ENCODE results near the gene MINDY1.

The MINDY1 gene

DNA sequence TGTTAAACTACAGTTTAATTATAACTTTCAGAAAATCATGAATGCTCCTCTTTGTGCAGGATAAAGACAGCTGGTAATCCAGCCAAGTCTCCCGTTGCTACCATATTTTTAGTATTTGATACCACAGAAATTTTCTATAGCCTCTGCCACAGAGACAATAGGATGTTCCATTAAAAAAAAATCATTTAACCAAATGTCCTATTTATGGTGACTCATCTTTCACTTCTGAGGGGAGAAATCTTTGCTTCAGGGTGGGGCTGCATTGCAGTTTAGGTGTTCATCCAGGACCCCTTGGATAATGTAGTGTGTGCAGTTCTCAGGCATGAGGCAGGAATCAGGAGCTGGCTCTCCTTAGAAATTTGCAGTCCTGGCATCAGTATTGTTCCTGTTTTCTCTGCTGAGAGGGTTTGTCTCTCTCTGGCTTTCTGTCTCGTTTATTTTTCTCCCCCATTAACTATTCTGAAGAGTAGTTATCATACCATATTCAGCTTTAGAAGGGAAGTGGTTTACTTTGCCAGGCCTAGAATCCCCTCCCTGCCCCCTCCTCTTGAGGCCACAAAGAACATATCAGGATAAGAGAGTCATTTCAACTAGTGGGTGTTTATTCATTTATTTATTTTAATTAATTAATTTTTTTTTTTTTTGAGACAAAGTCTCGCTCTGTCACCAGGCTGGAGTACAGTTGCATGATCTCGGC is 4.6 kb upstream of the MINDY1 start:
- no peak for DNase-seq (ENCODE audit: low read depth in 2 of 2)

DNA sequence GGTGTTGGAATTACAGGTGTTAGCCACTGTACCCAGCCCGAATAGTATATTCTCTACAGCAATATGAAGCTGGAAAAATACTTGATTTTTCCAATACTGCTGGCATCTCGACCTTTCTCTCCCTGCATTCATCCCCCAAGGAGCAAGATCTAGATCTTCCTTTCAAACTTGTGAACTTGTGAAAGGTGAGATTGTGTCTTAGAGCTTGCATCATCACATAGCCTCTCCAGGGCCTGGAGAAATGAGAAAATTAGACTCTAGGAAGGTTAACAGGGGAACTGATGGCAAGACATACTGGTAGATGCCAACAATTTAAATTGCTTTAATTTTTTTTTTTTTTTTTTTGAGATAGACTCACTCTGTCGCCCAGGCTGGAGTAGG is 3.6 kb upstream of the MINDY1 start:
- no peak for DNase-seq (ENCODE audit: low read depth in 2 of 2)

DNA sequence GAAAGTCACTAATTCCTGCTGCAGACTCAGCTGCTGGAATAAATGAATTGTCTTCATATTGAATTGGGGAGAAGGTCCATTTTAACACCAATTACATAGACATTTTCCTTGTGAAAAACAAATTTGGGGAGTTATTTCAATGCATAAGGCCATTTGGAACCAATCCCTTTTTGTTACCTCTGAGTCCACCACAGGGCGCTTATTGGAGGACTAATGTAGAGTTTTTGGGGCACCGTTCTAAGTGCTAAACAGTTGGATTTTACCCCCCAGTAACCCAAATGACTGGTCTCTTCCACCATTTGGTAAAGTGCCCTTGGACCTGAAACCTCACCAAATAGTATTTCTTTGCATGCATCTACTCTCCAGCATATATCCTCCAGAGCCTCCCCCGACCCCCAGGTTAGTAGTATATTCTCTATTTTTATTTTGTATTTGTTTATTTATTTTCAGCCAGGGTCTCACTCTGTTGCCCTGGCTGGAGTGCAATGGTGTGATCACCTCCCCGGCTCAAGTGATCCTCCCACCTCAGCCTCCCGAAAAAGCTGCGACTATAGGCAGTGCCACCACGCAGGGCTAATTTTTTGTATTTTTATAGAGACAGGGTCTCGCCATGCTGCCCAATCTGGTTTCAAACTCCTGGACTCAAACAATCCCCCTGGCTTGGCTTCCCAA is 3.1 kb upstream of the MINDY1 start:
- no peak for DNase-seq (ENCODE audit: low read depth in 2 of 2)

DNA sequence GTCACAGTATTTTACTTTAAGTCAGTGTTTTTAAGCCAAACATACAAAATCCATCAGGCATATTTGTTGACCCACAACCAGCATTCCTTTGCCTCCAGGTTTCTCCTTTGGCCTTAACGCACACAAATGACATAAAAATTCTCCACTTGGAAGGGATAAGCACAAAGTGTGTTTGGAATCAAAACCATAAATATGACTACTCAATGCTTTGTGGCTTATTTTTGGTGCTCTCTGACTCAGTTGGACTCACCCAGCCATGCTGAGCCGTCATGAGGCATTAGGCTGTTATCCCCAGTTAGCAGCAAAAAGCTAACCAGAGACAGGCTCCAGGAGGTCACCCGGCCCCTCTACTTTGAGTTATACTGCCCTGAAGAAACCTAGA is 2.5 kb upstream of the MINDY1 start:
- DNase-seq (ENCODE audit: low read depth in 2 of 2) = no peak

DNA sequence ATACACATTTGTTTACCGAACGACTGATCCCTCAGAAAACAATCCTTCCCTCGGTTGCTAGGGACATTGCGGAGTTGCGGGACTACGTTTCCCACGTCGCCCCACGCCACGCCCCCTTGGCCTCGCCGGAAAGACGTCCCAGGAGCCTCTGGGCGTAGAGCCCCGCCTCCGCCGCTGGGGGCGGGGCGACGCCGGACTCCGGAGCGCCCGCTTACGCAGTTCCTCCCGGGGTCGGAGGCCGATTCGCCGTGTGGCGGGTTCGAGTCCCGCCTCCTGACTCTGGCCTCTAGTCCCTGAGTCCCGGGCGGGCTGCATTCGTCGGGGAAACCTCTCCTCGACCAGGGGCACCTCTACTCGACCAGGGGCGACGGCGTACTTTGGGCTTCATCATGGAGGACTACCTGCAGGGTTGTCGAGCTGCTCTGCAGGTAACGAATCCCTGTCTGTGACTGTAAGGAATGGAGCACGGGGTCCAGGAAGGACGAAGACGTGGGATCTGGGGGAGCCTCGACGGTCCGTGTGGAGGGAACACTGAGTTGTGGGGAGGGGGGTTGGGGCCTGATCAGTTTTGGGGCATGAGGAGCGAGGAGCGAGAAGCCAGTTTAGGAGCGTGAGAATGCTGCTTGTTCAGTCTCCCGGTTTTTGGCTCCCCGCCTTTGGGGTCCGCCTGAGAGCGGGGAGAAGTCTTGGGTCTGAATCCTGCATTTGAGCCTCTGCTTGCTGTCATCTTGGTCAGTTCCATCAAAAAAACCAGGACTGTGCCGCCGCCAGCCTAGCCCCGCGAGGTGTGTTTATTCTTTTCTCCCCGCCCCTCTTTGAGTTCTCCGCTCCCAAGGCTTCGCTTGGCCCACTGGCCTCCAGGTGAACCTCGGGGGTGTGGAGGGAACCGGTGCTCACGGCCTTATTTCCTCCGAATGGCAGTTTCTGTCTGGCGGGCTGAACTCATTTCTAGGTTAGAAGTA is 1.8 kb upstream of the MINDY1 start, which contains the start of gene PRUNE1:
PRUNE1 (plus strand) TSS at position 206 of the 962 bp plus-strand sequence; CDS start at position 390, 184 bp downstream.
- peak; percentile 83 to 85 for DNase-seq (ENCODE audit: low read depth in 2 of 2)

DNA sequence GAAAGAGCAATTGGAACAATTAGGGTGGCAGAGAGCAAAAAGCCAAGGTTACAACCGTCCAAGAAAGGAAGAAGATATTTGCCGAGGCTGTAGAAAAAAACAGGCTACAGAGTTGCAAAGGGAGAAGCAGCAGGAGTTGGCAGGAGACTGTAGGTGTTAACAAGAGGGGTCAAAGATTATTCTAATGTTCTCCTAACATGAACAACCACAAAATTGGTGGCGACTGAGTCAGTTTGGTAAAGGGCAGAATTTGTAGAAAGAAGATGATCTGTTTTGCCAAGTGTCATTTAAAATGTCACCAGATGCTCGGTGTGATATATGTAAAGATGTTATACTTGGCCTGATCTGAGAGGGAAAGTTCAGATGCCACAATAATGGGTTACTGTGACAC is 1.1 kb upstream of the MINDY1 start:
- DNase-seq (ENCODE audit: low read depth in 2 of 2) = no peak

DNA sequence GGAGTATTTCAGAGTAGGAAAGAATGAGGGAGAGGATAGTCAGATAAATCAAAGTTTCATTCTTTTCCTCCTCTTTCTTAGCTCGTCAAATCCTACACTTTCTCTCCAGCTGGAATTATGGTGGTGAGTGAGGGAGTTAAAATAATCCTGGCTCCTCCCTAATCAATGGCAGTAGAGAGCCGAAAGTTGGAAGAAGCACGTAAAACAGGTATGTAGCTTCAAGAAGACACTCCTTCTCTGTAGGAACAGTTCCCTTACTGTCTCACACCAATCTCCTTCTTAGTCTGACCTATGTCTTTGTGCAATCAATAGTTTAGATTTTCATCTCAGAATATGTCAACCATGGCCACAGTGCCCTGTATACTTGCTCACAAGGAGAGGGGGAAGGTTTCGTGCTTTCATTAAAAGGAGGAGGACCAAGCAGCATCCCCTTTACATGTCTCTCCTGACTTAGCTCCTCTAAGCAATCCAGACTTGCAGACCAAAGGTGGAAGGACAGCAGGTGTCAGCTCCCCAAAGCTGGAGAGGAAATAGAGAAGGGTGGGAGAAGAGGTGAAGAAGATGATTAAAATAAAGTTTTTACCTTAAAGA is 878 bp downstream of the MINDY1 start:
- DNase-seq (ENCODE audit: low read depth in 2 of 2) = no peak

DNA sequence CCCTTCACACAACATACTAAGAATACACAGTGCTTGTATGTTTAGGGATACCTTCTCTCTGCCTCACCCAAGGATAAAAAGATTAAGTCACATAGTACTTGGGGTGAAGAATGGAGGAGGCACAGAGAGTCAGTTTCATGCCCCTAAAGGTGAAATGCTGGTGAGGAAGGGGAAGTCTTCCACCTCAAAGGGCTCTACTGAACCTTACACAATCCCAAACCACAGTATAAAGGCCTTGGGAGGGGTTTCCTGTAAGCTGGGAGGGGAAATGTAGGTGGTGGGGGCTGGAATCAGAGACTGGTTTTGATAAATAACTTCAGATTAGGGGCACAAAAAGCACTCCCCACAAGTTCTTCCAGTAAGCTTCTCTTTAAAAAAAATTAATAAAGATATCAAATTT is 3.5 kb downstream of the MINDY1 start:
- no peak for DNase-seq (ENCODE audit: low read depth in 2 of 2)

DNA sequence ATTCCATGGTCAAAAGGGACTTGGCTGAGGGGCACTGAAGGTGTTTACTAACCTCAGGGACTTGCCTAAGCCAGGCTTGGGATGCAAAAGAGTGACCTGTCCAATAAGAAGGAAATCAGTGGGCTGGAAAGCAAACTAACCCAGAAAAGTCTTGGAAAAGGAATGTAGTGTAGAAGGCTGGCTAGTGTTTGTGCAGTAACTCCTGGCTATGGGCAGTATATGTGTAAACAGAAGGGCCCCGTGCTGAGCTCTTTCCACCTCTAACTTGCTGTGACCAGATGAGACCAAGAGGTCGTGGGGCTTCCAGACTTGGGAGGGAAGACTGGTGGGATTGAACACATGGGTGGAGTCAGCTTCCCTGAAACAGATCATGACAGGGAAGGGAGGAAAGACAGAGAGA is 4.1 kb downstream of the MINDY1 start:
- DNase-seq (ENCODE audit: low read depth in 2 of 2) = no peak

DNA sequence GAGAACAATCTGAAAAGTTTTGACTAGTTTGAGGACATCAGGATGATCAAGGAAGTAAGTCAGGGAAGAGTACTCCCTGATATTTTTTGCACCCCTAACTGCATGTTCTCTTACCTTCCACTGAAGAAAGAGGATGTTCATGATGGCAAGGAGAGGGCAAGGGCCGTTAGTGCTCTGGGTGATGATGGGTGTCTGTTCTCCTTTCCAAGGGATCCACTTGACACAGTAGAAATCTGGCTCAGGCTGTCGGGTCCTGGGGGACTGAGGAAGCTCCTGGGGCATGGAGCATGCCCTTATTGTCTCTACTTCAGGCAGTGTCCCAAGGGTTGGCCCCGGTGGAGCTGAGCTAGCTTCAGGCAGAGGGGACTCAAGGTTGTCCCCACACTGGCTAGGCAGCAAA is 4.7 kb downstream of the MINDY1 start:
- DNase-seq (ENCODE audit: low read depth in 2 of 2) = no peak

DNA sequence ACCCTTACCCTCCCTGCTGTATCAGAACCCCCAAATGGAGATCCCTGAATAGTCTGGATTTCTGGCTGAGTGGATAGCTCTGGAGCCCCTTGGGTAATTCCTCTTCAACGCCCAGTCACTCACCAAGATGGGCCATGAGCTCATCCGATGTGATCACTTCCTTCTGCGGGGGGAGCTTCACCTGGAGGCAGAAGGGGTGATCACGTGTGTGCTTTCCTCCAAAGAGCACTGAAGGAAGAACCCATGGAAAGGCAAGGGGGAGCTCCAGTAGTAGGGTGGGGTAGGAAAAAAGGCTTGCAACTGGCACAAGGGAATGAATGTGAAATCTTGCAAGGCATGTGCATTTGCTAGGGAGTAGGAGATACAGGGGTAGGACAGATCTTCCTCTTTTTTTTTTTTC is 5.1 kb downstream of the MINDY1 start:
- DNase-seq (ENCODE audit: low read depth in 2 of 2) = no peak

DNA sequence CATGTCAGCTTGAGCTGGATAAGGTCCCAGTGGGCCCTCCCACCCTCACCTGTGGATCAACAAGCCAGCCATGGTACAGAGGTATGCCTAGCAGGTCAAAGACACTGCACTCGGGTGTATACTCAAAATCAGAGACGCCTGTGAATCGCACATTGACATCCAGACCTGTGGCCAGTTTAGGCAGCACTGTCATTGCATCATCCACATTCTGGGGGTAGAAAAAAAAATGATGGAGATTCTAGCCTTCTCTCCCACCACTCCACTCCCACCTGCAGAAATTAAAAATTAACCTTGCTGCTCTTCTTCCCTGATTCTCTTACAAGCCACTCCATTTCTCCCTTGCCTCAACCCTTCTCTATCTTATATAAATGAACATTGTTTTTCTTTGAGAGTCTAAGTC is 6.3 kb downstream of the MINDY1 start:
- DNase-seq (ENCODE audit: low read depth in 2 of 2) = no peak

DNA sequence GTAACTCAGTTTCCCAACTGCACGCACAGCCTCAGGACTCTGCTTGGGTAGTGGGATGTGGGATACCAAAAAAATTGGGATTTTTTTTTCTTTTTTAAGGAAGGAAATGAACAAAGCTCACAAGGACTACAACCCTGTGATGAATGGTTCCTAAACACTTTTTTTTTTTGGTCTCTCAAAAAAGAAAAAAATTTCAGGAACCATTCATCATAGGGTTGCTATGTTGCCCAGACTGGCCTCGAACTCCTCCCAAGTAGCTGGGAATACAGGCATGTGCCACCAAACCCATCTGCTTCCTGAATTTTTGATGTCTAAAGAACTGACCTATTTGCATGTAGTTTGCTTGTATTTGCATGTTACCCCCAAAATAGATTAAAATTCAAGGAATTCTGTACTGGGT is 6.8 kb downstream of the MINDY1 start:
- no peak for DNase-seq (ENCODE audit: low read depth in 2 of 2)

DNA sequence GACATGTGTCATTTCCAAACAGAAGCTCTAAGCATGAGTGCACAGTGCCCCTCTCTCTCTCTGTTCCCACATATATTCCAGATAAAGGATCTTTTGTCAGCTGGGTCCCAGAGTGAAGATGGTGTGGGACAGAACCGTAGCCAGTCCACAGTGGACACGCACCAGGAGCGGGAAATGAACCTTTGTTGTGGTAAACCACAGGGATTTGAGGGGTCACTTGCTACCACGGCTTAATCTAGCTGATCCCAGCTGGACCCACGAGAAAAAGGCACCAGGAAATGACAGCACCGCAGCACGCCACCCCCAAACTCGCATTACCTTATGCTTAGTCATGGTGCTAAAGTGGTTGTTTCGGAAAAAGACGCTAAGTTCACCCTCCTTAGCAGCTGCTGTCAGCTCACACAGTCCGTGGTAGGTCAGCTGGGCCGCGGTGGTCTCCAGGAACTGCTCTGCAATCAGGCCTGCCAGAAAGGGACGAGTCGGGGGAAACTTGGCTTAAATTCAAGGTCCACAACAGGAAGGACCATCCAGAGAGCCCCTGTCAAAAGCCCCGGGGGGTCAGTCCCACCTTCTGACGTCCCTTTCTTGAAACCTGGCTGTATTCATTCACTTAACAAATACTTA is 7.5 kb downstream of the MINDY1 start:
- no peak for DNase-seq (ENCODE audit: low read depth in 2 of 2)

DNA sequence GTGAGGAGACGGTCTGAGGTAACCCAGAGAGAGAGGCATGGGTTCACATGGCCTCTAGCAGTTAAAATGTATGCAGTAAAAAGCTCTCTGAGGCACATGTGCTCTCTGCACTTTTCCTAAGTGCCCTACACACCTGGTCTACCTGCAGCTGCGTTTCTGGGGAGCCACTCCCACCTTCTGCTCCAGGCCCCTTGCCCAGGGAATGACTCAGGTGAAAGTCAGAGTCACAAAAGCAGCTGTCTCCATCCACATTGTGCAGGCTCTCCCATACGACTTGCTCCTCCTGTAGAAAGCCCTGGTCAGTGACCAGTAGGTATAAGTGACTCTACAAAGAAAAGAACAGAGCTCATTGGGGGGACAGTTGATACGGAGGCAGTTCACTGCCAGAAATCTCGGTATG is 8.8 kb downstream of the MINDY1 start:
- DNase-seq (ENCODE audit: low read depth in 2 of 2) = no peak

DNA sequence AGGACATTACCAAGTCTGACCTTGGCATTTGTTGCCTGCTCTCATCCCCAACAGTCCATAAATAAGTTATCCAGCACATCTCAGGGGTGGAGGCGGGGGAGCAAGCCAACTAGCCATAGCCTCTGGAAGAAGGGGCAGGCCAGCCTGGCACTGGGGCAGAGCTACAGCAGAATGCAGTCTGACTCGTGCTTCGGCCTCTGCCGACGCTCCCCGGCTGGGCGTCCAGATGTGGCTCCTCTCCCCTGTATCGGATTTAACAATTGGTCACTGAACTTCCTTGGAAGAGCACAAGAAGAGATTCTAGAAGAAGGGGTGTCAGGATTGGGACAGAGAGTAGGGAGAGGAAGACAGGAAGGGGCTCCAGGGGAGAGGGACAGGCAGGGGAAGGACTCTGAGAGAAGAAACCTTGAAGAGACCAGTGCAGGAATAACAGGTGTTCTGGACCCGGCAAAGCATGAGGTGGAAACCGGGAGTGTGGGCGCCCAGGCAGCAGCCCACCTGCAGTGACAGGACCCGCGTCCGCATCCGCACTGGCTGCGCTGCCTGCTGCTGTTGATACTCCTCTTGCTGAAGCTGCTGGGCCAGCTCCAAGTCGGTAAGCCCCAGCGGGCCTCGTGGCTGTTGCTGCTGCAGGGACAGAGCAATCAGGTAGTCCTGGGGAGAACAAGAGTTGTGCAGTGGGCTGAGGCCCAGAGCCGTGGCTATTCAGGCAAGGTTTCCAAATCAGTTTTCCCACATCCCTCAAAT is 9.4 kb downstream of the MINDY1 start:
- no peak for DNase-seq (ENCODE audit: low read depth in 2 of 2)

DNA sequence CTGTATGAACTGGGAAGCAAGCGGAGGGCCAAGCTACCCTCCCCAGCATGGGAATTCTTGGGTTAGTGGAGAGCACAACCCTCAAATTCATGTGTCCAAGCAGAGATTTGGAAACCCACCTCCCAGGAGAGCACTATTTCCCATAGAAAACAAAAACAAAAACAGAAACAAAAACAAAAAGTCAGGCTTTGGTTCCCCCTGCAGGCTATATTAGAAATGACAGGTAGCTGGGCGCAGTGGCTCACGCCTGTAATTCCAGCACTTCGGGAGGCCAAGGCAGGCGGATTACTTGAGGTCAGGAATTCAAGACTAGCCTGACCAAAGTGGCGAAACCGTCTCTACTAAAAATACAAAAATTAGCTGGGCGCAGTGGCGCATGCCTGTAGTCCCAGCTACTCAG is 10.8 kb downstream of the MINDY1 start:
- DNase-seq (ENCODE audit: low read depth in 2 of 2) = no peak

DNA sequence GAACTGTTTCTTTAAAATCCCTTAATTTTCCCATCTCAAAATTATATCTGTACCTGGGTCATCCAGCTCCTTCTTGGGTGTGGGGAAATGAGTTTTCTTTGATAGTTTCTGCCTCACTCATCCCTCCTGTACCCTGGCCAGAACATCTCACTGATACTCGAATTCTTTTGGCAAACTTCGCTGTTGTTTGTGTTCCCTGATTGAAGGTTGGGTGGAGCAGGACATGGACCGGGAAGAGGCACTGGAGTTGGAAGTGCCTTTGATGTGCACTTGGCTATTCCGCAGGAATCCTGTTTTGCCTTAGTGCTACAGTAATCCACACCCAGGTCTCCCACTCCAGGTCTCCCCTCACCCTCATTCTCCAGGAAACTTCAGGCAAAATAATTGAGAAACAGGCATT is 11.2 kb downstream of the MINDY1 start:
- no peak for DNase-seq (ENCODE audit: low read depth in 2 of 2)

DNA sequence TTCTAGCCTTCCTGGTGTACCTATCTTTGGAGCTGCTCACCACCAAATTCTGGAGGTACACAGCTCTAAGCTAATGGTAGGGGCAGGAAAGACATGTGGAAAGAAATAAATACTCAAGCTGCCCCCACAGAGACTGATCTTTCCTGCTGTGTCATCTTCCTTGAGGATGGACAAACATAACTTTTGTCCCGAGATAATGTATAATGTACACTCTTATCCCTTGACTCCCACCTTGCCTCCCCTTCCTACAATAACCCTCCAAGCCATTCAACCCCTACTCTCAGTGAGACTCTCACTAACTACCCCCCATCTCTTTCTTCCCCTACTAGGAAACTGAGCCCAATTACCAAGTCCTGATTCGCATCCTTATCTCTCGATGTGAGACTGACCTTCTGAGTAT is 12.5 kb downstream of the MINDY1 start:
- no peak for DNase-seq (ENCODE audit: low read depth in 2 of 2)

DNA sequence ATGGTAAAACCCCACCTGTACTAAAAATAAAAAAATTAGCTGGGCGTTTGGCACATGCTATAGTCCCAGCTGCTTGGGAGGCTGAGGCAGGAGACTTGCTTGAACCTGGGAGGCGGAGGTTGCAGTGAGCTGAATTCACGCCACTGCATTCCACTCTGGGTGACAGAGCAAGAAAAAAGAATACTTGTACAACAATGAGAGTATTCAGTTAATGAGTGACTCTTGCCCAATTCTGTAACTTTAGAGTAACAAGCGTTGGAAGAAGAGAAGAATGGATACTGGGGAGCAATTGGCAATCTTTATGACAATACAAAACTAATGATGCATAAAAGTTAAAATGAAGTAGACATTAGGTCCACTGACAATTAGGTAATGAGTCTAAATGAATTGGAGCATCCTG is 14.1 kb downstream of the MINDY1 start:
- no peak for DNase-seq (ENCODE audit: low read depth in 2 of 2)

DNA sequence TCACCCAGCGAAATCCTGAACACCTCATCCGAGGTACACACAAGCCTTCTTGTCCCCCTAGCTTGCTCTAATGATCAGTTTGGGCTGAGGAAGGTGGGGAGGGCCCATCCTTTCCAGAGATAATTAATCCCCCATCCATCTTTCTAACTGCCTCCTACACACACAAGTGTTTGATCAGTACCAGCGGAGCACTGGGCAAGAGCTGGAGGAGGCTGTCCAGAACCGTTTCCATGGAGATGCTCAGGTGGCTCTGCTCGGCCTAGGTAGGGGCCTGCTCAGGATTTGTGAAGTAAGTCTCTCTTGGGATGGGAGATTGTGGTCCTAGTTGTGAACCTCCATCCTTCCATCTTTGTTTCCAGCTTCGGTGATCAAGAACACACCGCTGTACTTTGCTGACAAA is 18.8 kb downstream of the MINDY1 start:
- no peak for DNase-seq (ENCODE audit: low read depth in 2 of 2)
